GM18526 (cell line): Measurements from ENCODE around the gene CMBL.

Experiments
- POLR2A ChIP-seq: IDR thresholded peaks from 3 replicates; pipeline ENCODE4 v1.6.1; 2011; ENCODE audit not compliant: insufficient read length; ENCODE audit errors: extremely low read depth

The CMBL gene

GRCh38 chr5:10321882-10322281, 14.2 kb upstream of the CMBL start:
- TF ChIP-seq POLR2A, result no peak

GRCh38 chr5:10320793-10321192, 13.1 kb upstream of the CMBL start:
- no peak for TF ChIP-seq POLR2A

- TF ChIP-seq POLR2A, result no peak
Observed at GRCh38 chr5:10319202-10319851, 11.6 kb upstream of the CMBL start.

- TF ChIP-seq POLR2A, result no peak
Observed at GRCh38 chr5:10317825-10318682, 10.4 kb upstream of the CMBL start.

- no peak for TF ChIP-seq POLR2A
Observed at GRCh38 chr5:10315824-10316509, 8.3 kb upstream of the CMBL start.

- no peak for TF ChIP-seq POLR2A
Observed at GRCh38 chr5:10315201-10315600, 7.5 kb upstream of the CMBL start.

- no peak for TF ChIP-seq POLR2A
Observed at GRCh38 chr5:10311595-10312425, 4.1 kb upstream of the CMBL start.

- TF ChIP-seq POLR2A, result no peak
Observed at GRCh38 chr5:10310066-10310779, 2.5 kb upstream of the CMBL start.

- no peak for TF ChIP-seq POLR2A
Observed at GRCh38 chr5:10308844-10309243, 1.1 kb upstream of the CMBL start.

- TF ChIP-seq POLR2A, result no peak
Observed at GRCh38 chr5:10306806-10307205, 896 bp downstream of the CMBL start.

GRCh38 chr5:10306114-10306513, 1.6 kb downstream of the CMBL start:
- no peak for TF ChIP-seq POLR2A

GRCh38 chr5:10304932-10305331, 2.8 kb downstream of the CMBL start:
- TF ChIP-seq POLR2A, result no peak

GRCh38 chr5:10303699-10304170, 4.0 kb downstream of the CMBL start:
- no peak for TF ChIP-seq POLR2A

- no peak for TF ChIP-seq POLR2A
Observed at GRCh38 chr5:10303201-10303600, 4.5 kb downstream of the CMBL start.

GRCh38 chr5:10301842-10302610, 5.7 kb downstream of the CMBL start:
- no peak for TF ChIP-seq POLR2A
